ENCODE measurements around the gene S100Z.

Gene S100Z

GRCh38 chr5:76836585-76836984 is 13.2 kb upstream of the S100Z start:
- in situ Hi-C loops (cut with HindIII; ENCODE audit: low pct_ligation_motif_present, low sequenced_read_pairs), result no loop called here
- Histone ChIP-seq H3K36me3 (replicated peaks) (peaks cover 29% of the 10 kb centered on the region), H3K4me3 (ENCODE audit: low read depth, low read length) (no peak overlapping the region), H3K27ac (peak overlapping the region; percentile 47), H3K27me3 (replicated peaks) (no peaks in the 10 kb centered on the region)
- DNase-seq, result no peak
- TF ChIP-seq CTCF (IDR thresholded peaks at IDR 0.05; ENCODE audit: low read depth, low read length, missing control alignments), result no peak

DNA sequence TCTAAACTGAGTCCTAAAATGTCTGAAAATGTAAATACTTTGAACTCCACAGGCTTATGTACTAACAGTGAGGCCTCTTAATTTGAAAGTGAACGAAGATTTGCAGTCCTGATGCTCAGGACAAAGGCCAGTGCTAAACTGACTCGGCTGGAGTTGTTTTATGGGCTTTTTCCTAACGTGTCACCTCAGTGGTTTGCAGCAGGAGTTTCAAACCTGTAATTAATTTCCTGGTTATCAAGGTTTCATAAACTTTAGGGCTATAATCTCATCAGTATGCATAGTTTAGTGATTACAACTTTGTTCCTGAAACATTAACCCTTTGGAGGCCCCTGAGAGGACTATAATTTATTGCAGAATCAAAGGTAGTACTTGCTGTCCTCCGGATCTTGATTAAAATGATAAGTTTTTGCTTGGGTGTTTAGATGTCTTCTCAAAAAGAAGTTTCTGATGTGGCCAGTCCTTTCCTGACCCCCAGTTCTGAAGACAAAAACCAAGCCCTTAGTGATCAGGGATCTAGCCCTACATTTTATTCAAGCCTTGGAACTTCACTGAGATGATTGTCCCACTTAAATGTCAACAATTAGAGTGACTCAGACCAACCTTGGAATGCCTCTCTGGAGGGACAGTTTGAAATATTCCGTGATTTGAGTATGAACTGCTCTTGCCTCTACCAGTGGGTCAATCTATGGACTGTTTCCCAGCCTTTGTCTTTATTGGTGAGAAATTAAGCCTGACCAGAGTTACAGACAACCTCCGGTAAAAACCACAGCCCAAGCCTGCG is 11.1 kb upstream of the S100Z start:
- DNase-seq, result peak; percentile 70
- peak overlapping the region; percentile 66 for H3K27ac ChIP-seq
- in situ Hi-C loops (cut with HindIII; ENCODE audit: low pct_ligation_motif_present, low sequenced_read_pairs), result no loop called here

DNA sequence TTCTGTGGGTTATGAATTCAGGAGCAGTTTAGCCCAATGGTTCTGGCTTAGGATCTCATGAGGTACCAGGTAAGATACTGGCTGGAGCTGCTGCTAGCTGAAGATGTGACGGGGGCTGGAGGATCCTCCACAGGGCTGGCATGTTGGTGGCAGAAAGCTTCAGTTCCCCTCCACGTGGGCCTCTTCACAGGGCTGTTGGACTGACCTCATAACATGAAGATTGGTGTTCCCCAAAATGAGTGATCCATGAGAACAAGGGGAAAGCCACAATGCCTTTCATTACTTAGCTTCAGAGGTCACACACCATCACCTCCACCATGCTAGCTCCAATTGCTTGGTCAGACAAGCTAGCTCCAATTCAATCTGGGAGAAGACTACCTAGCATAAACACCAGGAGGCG is 8.5 kb upstream of the S100Z start:
- in situ Hi-C loops (cut with HindIII; ENCODE audit: low pct_ligation_motif_present, low sequenced_read_pairs), result no loop called here
- H3K4me3 ChIP-seq (ENCODE audit: low read depth, low read length), result no peak overlapping the region
- no peaks in the 10 kb centered on the region for H3K27me3 ChIP-seq (replicated peaks)
- no peak for DNase-seq
- no peak overlapping the region for H3K27ac ChIP-seq
- H3K36me3 ChIP-seq (replicated peaks), result no peaks in the 10 kb centered on the region
- peak; percentile 23 for TF ChIP-seq CTCF (IDR thresholded peaks at IDR 0.05; ENCODE audit: low read depth, low read length, missing control alignments)

More for the DNA sequence above, 11.1 kb upstream of the S100Z start:
- Histone ChIP-seq H3K27me3 (replicated peaks) (no peaks in the 10 kb centered on the region), H3K4me3 (ENCODE audit: low read depth, low read length) (no peak overlapping the region), H3K36me3 (replicated peaks) (peaks cover 17% of the 10 kb centered on the region)
- TF ChIP-seq CTCF (IDR thresholded peaks at IDR 0.05; ENCODE audit: low read depth, low read length, missing control alignments), result no peak

GRCh38 chr5:76845890-76846289 is 3.9 kb upstream of the S100Z start:
- DNase-seq, result no peak
- Histone ChIP-seq H3K27ac (no peak overlapping the region), H3K27me3 (replicated peaks) (no peaks in the 10 kb centered on the region), H3K36me3 (replicated peaks) (no peaks in the 10 kb centered on the region), H3K4me3 (ENCODE audit: low read depth, low read length) (no peak overlapping the region)
- no peak for TF ChIP-seq CTCF (IDR thresholded peaks at IDR 0.05; ENCODE audit: low read depth, low read length, missing control alignments)
- in situ Hi-C loops (cut with HindIII; ENCODE audit: low pct_ligation_motif_present, low sequenced_read_pairs), result no loop called here

DNA sequence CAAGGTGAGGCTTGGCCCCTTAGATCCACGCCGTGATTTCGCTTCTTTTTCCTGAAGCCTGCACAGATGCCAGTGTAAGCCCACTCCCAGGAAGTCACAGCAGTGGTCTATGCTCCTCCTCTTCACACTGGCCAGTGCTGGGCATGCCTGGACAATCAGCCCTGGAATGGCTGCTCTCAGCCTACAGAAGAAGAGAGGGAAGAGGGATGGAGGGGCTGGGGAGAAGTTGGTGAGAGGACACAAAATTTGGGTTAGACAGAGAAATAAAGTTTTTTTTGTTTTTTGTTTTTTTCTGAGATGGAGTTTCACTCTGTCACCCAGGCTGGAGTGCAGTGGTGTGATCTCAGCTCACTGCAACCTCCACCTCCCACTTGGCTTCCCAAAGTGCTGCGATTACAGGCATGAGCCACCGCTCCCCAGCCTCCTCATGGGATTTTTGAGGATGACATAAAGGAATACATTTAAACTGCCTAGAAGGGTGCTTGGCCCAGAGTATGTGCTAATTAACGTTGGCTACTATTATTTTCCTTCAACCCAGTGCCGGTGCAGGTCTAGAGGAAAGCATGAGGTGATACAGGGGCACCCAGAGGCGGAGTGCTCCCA is 830 bp downstream of the S100Z start:
- in situ Hi-C loops (cut with HindIII; ENCODE audit: low pct_ligation_motif_present, low sequenced_read_pairs), result no loop called here
- Histone ChIP-seq H3K27ac (no peak overlapping the region), H3K36me3 (replicated peaks) (no peaks in the 10 kb centered on the region), H3K27me3 (replicated peaks) (no peaks in the 10 kb centered on the region), H3K4me3 (ENCODE audit: low read depth, low read length) (no peak overlapping the region)
- DNase-seq, result no peak
- TF ChIP-seq CTCF (IDR thresholded peaks at IDR 0.05; ENCODE audit: low read depth, low read length, missing control alignments), result no peak

Measured in brain microvascular endothelial cell (primary cell).